Ishikawa (cell line): Measurements from ENCODE around the gene MINDY4B.

Source experiments
- CEBPB ChIP-seq: IDR thresholded peaks from 2 replicates; pipeline ENCODE4 v1.6.1; 2012
- CREB1 ChIP-seq: IDR thresholded peaks from 2 replicates; pipeline ENCODE4 v1.6.1; 2012; ENCODE audit warnings: low read depth
- EGR1 ChIP-seq: IDR thresholded peaks from 2 replicates; pipeline ENCODE4 v1.6.1; 2012
- EP300 ChIP-seq: IDR thresholded peaks from 2 replicates; pipeline ENCODE4 v1.6.1; 2012; ENCODE audit warnings: borderline replicate concordance
- FOXM1 ChIP-seq: IDR thresholded peaks from 2 replicates; pipeline ENCODE4 v1.6.1; 2012; ENCODE audit warnings: low read depth, borderline replicate concordance
- MAX ChIP-seq: IDR thresholded peaks from 2 replicates; pipeline ENCODE4 v1.6.1; 2012
- NFIC ChIP-seq: IDR thresholded peaks from 2 replicates; pipeline ENCODE4 v1.6.1; 2012
- RAD21 ChIP-seq: IDR thresholded peaks from 2 replicates; pipeline ENCODE4 v1.6.1; 2012; ENCODE audit warnings: low read depth
- REST ChIP-seq: IDR thresholded peaks from 2 replicates; pipeline ENCODE4 v1.6.1; 2012; ENCODE audit warnings: low read depth, mild to moderate bottlenecking
- TAF1 ChIP-seq: IDR thresholded peaks from 2 replicates; pipeline ENCODE4 v1.6.1; 2012; ENCODE audit warnings: low read depth, mild to moderate bottlenecking
- TCF12 ChIP-seq: IDR thresholded peaks from 2 replicates; pipeline ENCODE4 v1.6.1; 2012; ENCODE audit warnings: low read depth
- TEAD4 ChIP-seq: IDR thresholded peaks from 2 replicates; pipeline ENCODE4 v1.6.1; 2012
- USF1 ChIP-seq: IDR thresholded peaks from 2 replicates; pipeline ENCODE4 v1.6.1; 2012
- YY1 ChIP-seq: IDR thresholded peaks from 2 replicates; pipeline ENCODE4 v1.6.1; 2012; ENCODE audit warnings: low read depth
- ZBTB7A ChIP-seq: IDR thresholded peaks from 2 replicates; pipeline ENCODE4 v1.6.1; 2012; ENCODE audit warnings: low read depth

MINDY4B gene

DNA sequence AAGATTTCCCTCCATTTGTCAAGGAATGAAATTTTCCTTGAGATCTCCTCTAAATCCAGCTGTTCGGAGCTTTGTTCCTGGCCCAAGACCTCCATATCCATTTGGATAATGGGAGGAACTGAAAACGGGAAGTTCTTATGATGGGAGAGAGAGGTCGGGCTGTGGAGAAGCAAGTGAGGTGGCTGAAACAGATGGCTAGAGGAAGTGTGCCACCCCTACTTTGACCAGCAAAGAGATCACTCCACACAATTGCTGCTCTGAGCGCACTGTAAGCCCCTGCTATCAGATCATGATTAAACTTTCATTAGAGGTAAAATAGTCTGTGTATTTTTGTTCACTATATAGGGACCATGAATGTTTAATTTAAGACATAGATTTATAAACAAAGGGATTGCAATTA lies at the start of gene MINDY4B:
Gene MINDY4B (minus strand): TSS at position 101 of the 400 bp plus-strand sequence. CDS start 0 bp downstream, at position 101.
- TF ChIP-seq YY1 (no peak), TCF12 (no peak), NFIC (no peak), EGR1 (no peak), REST (no peak), TAF1 (no peak), EP300 (no peak)

DNA sequence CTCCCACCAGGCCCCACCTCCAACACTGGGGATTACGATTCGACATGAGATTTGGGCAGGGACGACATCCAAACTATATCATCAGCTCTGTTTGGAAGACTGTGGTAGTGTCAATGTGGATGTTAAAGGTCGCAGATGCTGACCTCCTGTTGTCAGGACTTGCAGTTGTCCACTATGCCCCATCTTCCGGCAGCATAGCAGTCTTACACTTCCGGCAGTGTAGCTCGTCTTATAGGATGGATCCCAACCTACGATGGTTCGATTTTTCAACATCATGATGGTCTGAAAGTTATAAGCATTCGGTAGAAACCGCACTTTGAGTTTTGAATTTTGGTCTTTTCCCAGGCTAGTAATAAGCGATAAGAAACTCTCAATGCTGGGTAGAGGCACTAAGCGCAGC lies 46.7 kb upstream of the MINDY4B start:
- no peak for TF ChIP-seq USF1
- no peak for TF ChIP-seq FOXM1
- no peak for TF ChIP-seq ZBTB7A
- no peak for TF ChIP-seq EGR1
- no peak for TF ChIP-seq TEAD4
- no peak for TF ChIP-seq MAX
- no peak for TF ChIP-seq CEBPB

GRCh38 chr3:150945226-150946032 lies 40.2 kb upstream of the MINDY4B start:
- TF ChIP-seq TEAD4 (no peak), TAF1 (no peak), USF1 (no peak), EP300 (no peak), CREB1 (no peak), RAD21 (no peak)

DNA sequence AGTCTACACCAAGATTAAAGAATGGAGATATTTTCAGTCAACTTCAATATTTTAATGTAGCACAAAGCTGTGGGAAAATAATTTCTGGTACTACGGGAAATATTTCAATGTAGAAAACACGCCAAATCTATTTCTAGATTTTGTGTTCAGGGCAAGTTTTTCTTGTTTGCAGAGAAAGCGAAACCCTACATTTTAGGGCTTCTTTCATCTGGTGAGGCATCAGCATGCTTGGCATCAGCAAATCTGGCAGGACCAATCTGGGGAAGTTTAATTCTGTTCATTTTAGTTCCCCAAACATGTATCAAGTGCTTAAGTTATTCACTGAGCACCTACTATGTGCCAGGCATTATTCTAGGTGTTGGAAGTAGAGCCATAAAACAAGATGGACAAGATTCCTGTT lies 37.0 kb upstream of the MINDY4B start:
- TF ChIP-seq FOXM1 (no peak), REST (no peak), TEAD4 (no peak), TAF1 (no peak), NFIC (no peak), MAX (no peak), EP300 (no peak), YY1 (no peak)

- TF ChIP-seq MAX (no peak), TEAD4 (no peak), REST (no peak), FOXM1 (no peak), TCF12 (no peak), ZBTB7A (no peak), CREB1 (no peak), EP300 (no peak), NFIC (no peak), TAF1 (no peak), CEBPB (no peak), YY1 (no peak), RAD21 (no peak)
Measured at GRCh38 chr3:150936693-150937092, 31.5 kb upstream of the MINDY4B start.
